Ascending aorta (tissue), 2 donors: ENCODE data around the gene GPR17. TPM values are rescaled to one million over a fixed set of nuclear protein-coding genes. Genes with fewer than 3 reads are reported as not detected.
A peak's percentile ranks its signal among the peaks of the same experiment; 100 is the strongest.

ENCODE experiments used
- DNase-seq, 2 donors: peaks; one replicate each; pipeline ENCODE4 v3.0.0-alpha.2; 2019; ENCODE audit warnings: low spot score in 2 of 2
- H3K27ac ChIP-seq, 2 donors: fragments of 200-600 bp; sonication (generic); one replicate each; pipeline ENCODE4 v1.5.1; 2016 to 2017; ENCODE audit warnings: mild to moderate bottlenecking in 1 of 2
- H3K27me3 ChIP-seq: fragments of 200-600 bp; sonication (generic); one replicate; pipeline ENCODE4 v1.5.1; 2017
- H3K36me3 ChIP-seq, 2 donors: fragments of 200-600 bp; sonication (generic); one replicate each; pipeline ENCODE4 v1.5.1; 2016
- H3K4me1 ChIP-seq, 2 donors: fragments of 200-600 bp; sonication (generic); one replicate each; pipeline ENCODE4 v1.5.1; 2016 to 2017; ENCODE audit warnings: mild to moderate bottlenecking in 1 of 2
- H3K4me3 ChIP-seq, 2 donors: fragments of 200-600 bp; sonication (generic); one replicate each; pipeline ENCODE4 v1.5.1; 2016 to 2017; ENCODE audit warnings: mild to moderate bottlenecking in 1 of 2
- H3K9me3 ChIP-seq, 2 donors: fragments of 200-600 bp; sonication (generic); one replicate each; pipeline ENCODE4 v1.5.1; 2016
- CTCF ChIP-seq, 3 experiments: fragments of 200-600 bp in 2 of 3; fragments of 450-650 bp in 1 of 3; sonication (generic) in 2 of 3; IDR thresholded peaks; one replicate each; pipeline ENCODE4 v1.5.1; 2016 to 2019; ENCODE audit warnings: antibody characterized with exemption in 3 of 3, mild to moderate bottlenecking in 1 of 3, moderate library complexity in 1 of 3
- intact Hi-C: fragments of 100-400 bp; cut with DNase I; formaldehyde crosslinking; loops from one replicate; pipeline ENCODE4 v1.15.1; 2023
- total RNA-seq: library from RNA; depleted of rRNA; stranded (reverse); fragments of >200 nt; gene quantifications from one replicate; pipeline ENCODE4 v1.1.0, GENCODE V29; 2016

The GPR17 gene
- total RNA-seq, 1 donor from 2014 or later = not detected

- intact Hi-C loops = no loop called here
- no peaks in the 10 kb centered on the region for H3K4me1 ChIP-seq
- TF ChIP-seq CTCF (IDR thresholded peaks at IDR 0.05) = no peak
- no peak overlapping the region for H3K4me3 ChIP-seq
- peak in 1 of 2 donors; percentile 45 for DNase-seq
- no peak overlapping the region for H3K27ac ChIP-seq
- no peaks in the 10 kb centered on the region for H3K36me3 ChIP-seq
- no peaks in the 10 kb centered on the region for H3K27me3 ChIP-seq
- H3K9me3 ChIP-seq = peaks cover 0 to 11% of the 10 kb centered on the region in 2 donors
These were observed 34.7 kb upstream of the GPR17 start for GRCh38 chr2:127611076-127611925.

- Histone ChIP-seq H3K27ac (no peak overlapping the region), H3K4me3 (no peak overlapping the region), H3K9me3 (peaks cover 0 to 11% of the 10 kb centered on the region in 2 donors), H3K27me3 (no peaks in the 10 kb centered on the region), H3K36me3 (no peaks in the 10 kb centered on the region), H3K4me1 (no peaks in the 10 kb centered on the region)
- TF ChIP-seq CTCF (IDR thresholded peaks at IDR 0.05) = no peak
- peak in 1 of 2 donors; percentile 28 for DNase-seq
- intact Hi-C loops = no loop called here
These were observed 33.7 kb upstream of the GPR17 start for GRCh38 chr2:127612111-127612822.

- H3K4me1 ChIP-seq = no peaks in the 10 kb centered on the region
- peaks cover 0 to 11% of the 10 kb centered on the region in 2 donors for H3K9me3 ChIP-seq
- DNase-seq = no peak
- no peak overlapping the region for H3K27ac ChIP-seq
- no peak for TF ChIP-seq CTCF (IDR thresholded peaks at IDR 0.05)
- no peaks in the 10 kb centered on the region for H3K27me3 ChIP-seq
- no peaks in the 10 kb centered on the region for H3K36me3 ChIP-seq
- H3K4me3 ChIP-seq = no peak overlapping the region
- intact Hi-C loops = no loop called here
These were observed 31.7 kb upstream of the GPR17 start for GRCh38 chr2:127614246-127614645.

- Histone ChIP-seq H3K36me3 (no peaks in the 10 kb centered on the region), H3K4me3 (no peak overlapping the region), H3K27ac (no peak overlapping the region), H3K27me3 (no peaks in the 10 kb centered on the region), H3K9me3 (peaks cover 0 to 11% of the 10 kb centered on the region in 2 donors), H3K4me1 (no peaks in the 10 kb centered on the region)
- no peak for TF ChIP-seq CTCF (IDR thresholded peaks at IDR 0.05)
- intact Hi-C loops = no loop called here
- no peak for DNase-seq
These were observed 31.2 kb upstream of the GPR17 start for GRCh38 chr2:127614731-127615130.

GRCh38 chr2:127615511-127616166 lies 30.3 kb upstream of the GPR17 start:
- Histone ChIP-seq H3K9me3 (peaks cover 0 to 11% of the 10 kb centered on the region in 2 donors), H3K4me1 (no peaks in the 10 kb centered on the region), H3K27ac (no peak overlapping the region), H3K4me3 (no peak overlapping the region), H3K27me3 (no peaks in the 10 kb centered on the region), H3K36me3 (no peaks in the 10 kb centered on the region)
- intact Hi-C loops = no loop called here
- peak in 1 of 2 donors; percentile 50 for DNase-seq
- TF ChIP-seq CTCF (IDR thresholded peaks at IDR 0.05) = no peak
